HUDEP-2 (cell line): ENCODE measurements around the gene APOO.
A peak's percentile ranks its signal among the peaks of the same experiment; 100 is the strongest.
"Not testable (repeated sequence)": the region's sequence is repeated elsewhere in the genome, so short reads cannot be mapped to it uniquely, and the experiment has no call there.

Experiments
- DNase-seq, 76 experiments: peaks; one replicate each; lab custom pipeline; 2025; ENCODE audit not compliant: unreplicated experiment in 76 of 76; lab: John Stamatoyannopoulos, UW

The APOO gene

DNA sequence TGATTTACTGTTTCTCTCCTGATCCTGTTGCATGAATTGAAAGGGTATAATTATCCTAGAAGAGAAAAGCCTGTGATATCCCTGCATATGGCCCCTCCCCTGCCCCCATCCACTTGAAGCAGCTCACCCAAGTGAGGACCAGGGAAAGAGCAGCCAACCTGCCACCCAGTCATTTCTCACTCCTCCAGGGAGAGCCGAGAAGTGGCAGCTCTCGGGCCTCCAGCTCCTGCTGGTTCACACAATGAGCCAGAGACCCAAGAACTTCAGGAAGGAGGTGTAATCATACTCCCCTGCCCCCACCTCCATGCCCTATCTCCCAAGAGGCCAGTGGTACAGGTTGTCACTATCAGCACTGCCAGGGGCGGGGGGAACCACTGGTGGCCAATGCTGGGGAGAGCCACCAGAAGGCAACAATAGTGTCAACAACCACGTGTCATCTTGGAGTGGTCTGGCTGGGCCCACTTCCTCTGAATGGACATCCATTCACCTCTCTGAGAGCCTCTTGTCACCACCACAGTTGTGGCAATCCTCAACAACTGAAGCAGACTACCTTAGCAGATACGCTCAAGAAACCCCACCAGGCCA is 42.9 kb downstream of the APOO start:
- peak in 12 of 76 experiments; percentile 0 to 13 (median 2) for DNase-seq

DNA sequence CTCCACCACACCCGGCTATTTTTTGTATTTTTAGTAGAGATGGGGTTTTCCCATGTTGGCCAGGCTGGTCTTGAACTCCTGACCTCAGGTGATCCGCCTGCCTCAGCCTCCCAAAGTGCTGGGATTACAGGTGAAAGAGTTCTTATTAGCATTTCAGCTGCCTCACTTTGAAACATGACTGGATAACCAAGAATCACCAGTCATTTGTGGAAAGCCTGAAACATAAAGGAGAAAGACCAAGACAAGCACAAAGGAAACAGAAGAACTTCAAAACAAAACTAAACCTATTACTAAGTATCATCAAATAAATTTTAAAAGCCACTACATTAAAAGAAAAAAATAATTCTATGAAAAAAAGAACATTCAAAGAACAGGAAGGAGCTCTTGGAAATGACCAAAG is 45.8 kb downstream of the APOO start:
- not testable (repeated sequence) for DNase-seq

- no peak for DNase-seq
Observed at GRCh38 chrX:23861215-23861896, 46.4 kb downstream of the APOO start.

DNA sequence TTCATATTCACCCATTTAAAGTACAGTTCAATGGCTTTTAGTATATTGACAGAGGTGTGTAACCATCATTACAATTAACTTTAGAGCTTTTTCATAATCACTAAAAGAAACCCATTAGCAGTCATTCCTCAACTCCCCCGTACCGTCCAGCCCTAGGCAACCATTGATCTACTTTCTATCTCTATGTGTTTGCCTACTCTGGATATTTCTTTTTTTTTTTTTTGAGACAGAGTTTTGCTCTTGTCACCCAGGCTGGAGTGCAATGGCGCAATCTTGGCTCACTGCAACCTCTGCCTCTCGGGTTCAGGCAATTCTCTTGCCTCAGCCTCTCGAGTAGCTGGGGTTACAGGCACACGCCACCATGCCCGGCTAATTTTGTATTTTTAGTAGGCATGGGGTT is 48.5 kb downstream of the APOO start:
- not testable (repeated sequence) for DNase-seq

DNA sequence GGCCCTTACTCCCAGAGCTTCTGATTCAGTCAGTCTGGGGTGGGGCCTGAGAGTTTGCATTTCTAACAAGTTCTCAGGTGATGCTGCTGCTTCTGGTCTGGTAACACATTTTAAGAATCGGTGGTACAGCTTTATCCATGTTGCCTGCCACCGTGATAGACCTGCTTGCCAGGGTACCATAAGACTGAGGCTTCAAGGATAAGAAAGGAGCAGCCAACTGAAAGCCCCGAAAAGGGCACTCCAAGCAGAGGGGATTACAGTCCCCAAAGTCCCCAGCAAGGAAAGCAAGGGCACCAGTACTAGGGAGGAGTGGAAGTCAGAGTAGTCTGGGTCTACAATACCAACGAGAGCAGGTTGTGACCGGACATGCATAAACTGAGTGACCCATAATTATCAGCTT is 49.8 kb downstream of the APOO start:
- peak in 1 of 76 experiments; percentile 1 for DNase-seq

DNA sequence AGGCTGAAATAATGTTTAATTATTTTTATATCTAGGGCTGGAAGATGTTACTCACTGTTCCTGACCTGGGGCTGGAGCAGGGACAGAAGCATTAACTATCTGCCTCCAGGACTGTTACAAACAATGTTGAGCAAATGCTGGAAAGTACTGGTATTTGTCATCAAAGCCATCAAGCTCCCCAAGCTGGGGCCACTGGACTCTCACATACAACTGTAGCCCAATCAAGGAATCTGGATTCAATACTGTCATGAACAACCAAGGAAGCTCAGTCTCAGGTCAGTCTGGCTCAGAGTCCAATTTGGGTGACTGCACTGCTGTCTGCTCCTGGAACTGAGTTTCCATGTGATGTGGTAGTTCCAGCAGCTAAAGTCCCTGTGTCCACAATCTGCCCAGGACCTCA is 50.4 kb downstream of the APOO start:
- DNase-seq, result no peak

- no peak for DNase-seq
Observed at GRCh38 chrX:23855569-23855968, 52.2 kb downstream of the APOO start.

- no peak for DNase-seq
Observed at GRCh38 chrX:23854945-23855344, 52.8 kb downstream of the APOO start.

GRCh38 chrX:23854122-23854521 is 53.6 kb downstream of the APOO start:
- no peak for DNase-seq

DNA sequence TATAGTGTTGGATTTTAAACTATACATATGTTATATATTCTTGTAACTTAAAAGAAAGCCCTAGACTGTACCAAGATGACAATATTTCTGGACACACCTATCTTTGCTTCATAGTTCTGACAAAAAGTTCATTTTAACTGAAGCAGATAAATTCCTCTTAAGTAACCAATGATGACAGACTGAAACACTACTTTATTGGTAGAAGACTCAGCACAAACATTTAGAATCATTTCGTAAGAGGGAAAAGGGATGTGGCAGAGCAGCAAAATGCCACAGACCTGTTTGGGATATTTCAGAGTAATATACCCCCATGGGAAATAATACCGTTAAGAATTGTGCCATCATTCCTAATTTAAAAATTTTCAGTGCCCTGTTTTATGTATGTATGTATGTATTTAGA is 56.2 kb downstream of the APOO start:
- no peak for DNase-seq

GRCh38 chrX:23849241-23849640 is 58.5 kb downstream of the APOO start:
- peak in 26 of 76 experiments; percentile 0 to 60 (median 6) for DNase-seq

- peak in 34 of 76 experiments; percentile 0 to 62 (median 16) for DNase-seq
Observed at GRCh38 chrX:23845351-23845817, 62.4 kb downstream of the APOO start.

GRCh38 chrX:23844502-23845138 is 63.1 kb downstream of the APOO start:
- DNase-seq, result peak in 62 of 76 experiments; percentile 0 to 70 (median 22)

- no peak for DNase-seq
Observed at GRCh38 chrX:23841847-23842522, 65.8 kb downstream of the APOO start.

DNA sequence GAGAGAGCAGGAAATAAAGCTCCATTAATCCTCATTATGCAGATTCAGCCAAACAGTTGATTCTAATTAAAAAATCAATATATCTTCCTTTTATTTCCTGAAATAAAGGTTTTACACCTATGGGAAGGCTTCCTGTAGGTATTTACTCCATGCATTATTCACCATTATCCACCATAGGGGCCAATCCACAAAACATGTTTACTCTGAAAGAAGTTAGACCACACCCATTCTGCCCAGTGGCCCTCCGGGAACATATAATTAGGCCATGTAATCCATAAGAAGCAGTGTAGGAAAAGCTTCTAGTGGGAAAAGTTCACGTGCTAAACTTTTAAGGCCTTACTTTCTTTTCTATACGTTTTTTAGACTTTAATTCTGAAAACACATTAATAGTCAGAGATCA is 67.1 kb downstream of the APOO start:
- DNase-seq, result no peak

DNA sequence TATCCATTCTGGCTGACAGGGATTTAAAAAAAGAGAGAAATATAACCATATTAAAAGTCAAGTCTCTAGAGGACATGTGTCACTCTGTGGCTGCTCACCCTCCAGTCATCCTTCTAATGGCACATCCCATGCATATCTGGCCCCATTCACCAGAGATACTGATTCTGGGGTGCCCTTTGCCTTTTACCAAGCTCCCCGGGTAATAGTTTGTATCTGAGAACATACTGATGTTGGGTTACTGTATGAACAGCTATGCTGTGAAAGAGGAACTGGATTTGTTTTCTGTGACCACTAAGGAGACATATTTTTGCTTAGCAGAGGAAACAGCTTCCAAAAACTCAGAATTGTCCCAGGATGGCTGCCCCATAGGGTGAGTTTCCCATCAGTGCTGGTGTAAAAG is 68.8 kb downstream of the APOO start:
- DNase-seq, result no peak

DNA sequence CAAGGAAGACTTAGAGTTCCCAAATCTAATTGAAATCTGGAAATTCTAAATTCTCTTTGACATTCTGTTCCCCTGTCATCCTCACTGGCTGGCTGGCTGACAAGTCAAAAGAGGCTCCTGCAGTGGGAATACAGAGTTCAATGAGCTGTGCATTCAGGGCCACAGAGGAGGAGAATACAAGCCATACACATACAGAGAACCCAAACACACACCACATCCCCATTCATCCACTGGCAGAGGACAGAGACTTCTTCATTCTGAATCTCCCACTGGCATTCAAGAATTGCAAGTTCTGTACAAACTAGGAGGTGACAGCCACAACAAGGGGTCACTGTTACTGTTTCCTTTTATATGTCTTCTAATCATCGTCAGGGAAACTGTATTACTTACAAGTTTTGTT is 75.0 kb downstream of the APOO start:
- no peak for DNase-seq

DNA sequence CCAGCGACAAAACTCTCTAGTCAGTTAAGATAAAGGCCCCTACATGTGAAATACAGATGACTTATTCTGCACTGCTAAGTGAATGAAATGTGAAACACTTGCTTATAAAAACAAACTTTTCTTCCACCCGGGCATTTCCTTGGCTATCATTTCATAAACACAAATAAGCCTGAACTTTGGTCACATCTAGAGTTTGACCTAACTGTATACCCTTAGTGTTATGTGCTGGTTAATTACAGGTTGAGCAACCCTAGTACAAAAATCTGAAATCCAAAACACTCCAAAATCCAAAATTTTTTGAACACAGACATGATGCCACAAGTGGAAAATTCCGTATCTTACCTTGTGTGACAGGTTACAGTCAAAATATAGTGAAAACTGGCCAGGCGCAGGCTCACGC is 78.9 kb downstream of the APOO start:
- no peak for DNase-seq

- no peak for DNase-seq
Observed at GRCh38 chrX:23826653-23827052, 81.1 kb downstream of the APOO start.

GRCh38 chrX:23826216-23826615 is 81.5 kb downstream of the APOO start:
- DNase-seq, result no peak

DNA sequence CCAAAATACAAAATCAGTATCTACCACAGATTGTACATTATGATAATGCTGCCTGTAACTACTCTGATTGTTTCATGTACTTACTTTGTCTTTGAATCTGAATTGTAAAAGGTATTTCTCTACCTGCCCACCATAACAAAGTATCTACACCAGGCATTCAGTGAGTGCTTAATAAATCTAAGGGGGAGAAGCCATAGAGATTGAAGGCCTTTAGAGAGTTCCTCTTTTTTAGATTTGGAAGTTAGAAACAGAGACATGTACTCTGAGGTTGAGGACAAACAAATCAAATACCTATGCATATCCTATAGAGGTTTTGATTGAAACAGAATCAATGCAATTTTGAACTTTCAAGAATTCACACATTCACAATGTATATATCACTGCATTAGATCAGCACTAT is 82.1 kb downstream of the APOO start:
- DNase-seq, result no peak
